HepG2 (cell line): ENCODE measurements around the gene DCAF15. TPM values are rescaled to one million over a fixed set of nuclear protein-coding genes. Genes with fewer than 3 reads are reported as not detected.

Source experiments
- ATAC-seq: fragments of 200-7000 bp; cut with Tn5 transposase; 3 replicates; pipeline ENCODE4 v1.9.1; 2020; ENCODE audit warnings: mild to moderate bottlenecking, moderate library complexity
- BruUV-seq: library from RNA; stranded (reverse); fragments of 400-500 nt; replicated peaks from 2 replicates; lab custom pipeline; 2021; lab: Mats Ljungman, UMichigan
- CTCF ChIA-PET: fragments of 300-600 bp; formaldehyde crosslinking; extraction: SDS; loops from one replicate; lab custom pipeline; 2021; ENCODE audit warnings: low total read pairs, inconsistent platforms, low intra/inter-chr PET ratio; lab: Yijun Ruan, JAX
- POLR2A ChIA-PET: fragments of 350-600 bp; sonication (Branson Sonifier 250); formaldehyde crosslinking; loops from one replicate; lab custom pipeline; 2020; ENCODE audit warnings: antibody characterized with exemption, inconsistent platforms; lab: Yijun Ruan, JAX
- DNase-seq: peaks from one replicate; pipeline ENCODE4 v3.0.0-alpha.2; 2015; ENCODE audit warnings: low spot score
- FAIRE-seq: peaks from 3 replicates; lab custom pipeline; 2011; peaks lifted over from hg19 to GRCh38; lab: Jason Lieb, UNC
- H2AFZ ChIP-seq: one replicate; pipeline ENCODE4 v1.6.1; 2011; ENCODE audit warnings: low read length, inconsistent platforms
- H3K27ac ChIP-seq: fragments of 300-600 bp; 3 replicates; pipeline ENCODE4 v1.8.0; 2011; ENCODE audit warnings: mixed run types, mild to moderate bottlenecking, mixed read lengths, low read length, inconsistent platforms; ENCODE audit not compliant: insufficient read depth; ENCODE audit errors: extremely low read length
- H3K27me3 ChIP-seq, 2 experiments: fragments of 200-600 bp in 1 of 2; 2 replicates in 1 of 2; 3 replicates in 1 of 2; pipeline versions ENCODE4 v1.6.0 to v1.8.0; 2011; ENCODE audit warnings: low read length in 2 of 2, mild to moderate bottlenecking in 2 of 2, moderate library complexity in 2 of 2, inconsistent platforms in 1 of 2; ENCODE audit not compliant: insufficient read depth in 2 of 2, control insufficient read depth in 1 of 2
- H3K36me3 ChIP-seq, 2 experiments: fragments of 200-600 bp in 1 of 2; replicated peaks in 1 of 2; 2 replicates in 1 of 2; 3 replicates in 1 of 2; pipeline versions ENCODE4 v1.5.1 to v1.8.0; 2011; ENCODE audit warnings: low read length in 2 of 2, inconsistent platforms in 1 of 2; ENCODE audit not compliant: insufficient read depth in 2 of 2, control insufficient read depth in 1 of 2
- H3K4me1 ChIP-seq: 2 replicates; pipeline ENCODE4 v1.5.1; 2012; ENCODE audit warnings: low read length, inconsistent platforms; ENCODE audit not compliant: insufficient read depth
- H3K4me2 ChIP-seq: 2 replicates; pipeline ENCODE4 v1.6.0; 2011; ENCODE audit warnings: low read depth, low read length, inconsistent platforms
- H3K4me3 ChIP-seq, 3 experiments: fragments of 200-600 bp in 1 of 3; sonication (generic), shearing (Covaris generic) in 1 of 3; replicated peaks in 1 of 3; 2 replicates each; pipeline ENCODE4 v1.5.1; 2011 to 2016; ENCODE audit warnings: low read length in 3 of 3, inconsistent platforms in 2 of 3, low read depth in 2 of 3, mild to moderate bottlenecking in 2 of 3, control low read depth in 1 of 3, mixed read lengths in 1 of 3; ENCODE audit not compliant: insufficient read depth in 1 of 3
- H3K79me2 ChIP-seq: one replicate; pipeline ENCODE4 v1.6.1; 2011; ENCODE audit warnings: low read length, inconsistent platforms; ENCODE audit not compliant: insufficient read depth
- H3K9ac ChIP-seq: 2 replicates; pipeline ENCODE4 v1.6.0; 2011; ENCODE audit warnings: mild to moderate bottlenecking, low read depth, low read length, inconsistent platforms; ENCODE audit not compliant: insufficient read depth
- H3K9me3 ChIP-seq: 2 replicates; pipeline ENCODE4 v1.5.1; 2012; ENCODE audit warnings: mild to moderate bottlenecking, low read length
- H4K20me1 ChIP-seq: 2 replicates; pipeline ENCODE4 v1.6.0; 2011; ENCODE audit warnings: inconsistent platforms, mild to moderate bottlenecking, low read length, moderate library complexity; ENCODE audit not compliant: insufficient read depth
- ARHGAP35 ChIP-seq: sonication (generic); formaldehyde crosslinking; IDR thresholded peaks from 2 replicates; pipeline ENCODE4 v1.9.0; 2022; ENCODE audit warnings: mild to moderate bottlenecking, inconsistent platforms, moderate library complexity, missing genetic modification reagents, borderline replicate concordance
- ATRX ChIP-seq: sonication (generic); formaldehyde crosslinking; IDR thresholded peaks from 2 replicates; pipeline ENCODE4 v1.4.0; 2020; ENCODE audit warnings: missing genetic modification reagents, borderline replicate concordance
- CBFB ChIP-seq: sonication (generic); formaldehyde crosslinking; IDR thresholded peaks from 2 replicates; pipeline ENCODE4 v1.4.0; 2020; ENCODE audit warnings: missing genetic modification reagents
- DNMT1 ChIP-seq: sonication (generic); formaldehyde crosslinking; IDR thresholded peaks from 2 replicates; pipeline ENCODE4 v1.5.1; 2020; ENCODE audit warnings: mild to moderate bottlenecking, missing genetic modification reagents
- EEA1 ChIP-seq: sonication (generic); formaldehyde crosslinking; IDR thresholded peaks from 2 replicates; pipeline ENCODE4 v1.5.1; 2020; ENCODE audit warnings: mild to moderate bottlenecking, missing genetic modification reagents, borderline replicate concordance
- ERF ChIP-seq: IDR thresholded peaks from 2 replicates; pipeline ENCODE4 v1.6.1; 2018; ENCODE audit warnings: missing biosample characterization, missing genetic modification reagents
- NFE2L2 ChIP-seq: fragments of 150-350 bp; IDR thresholded peaks from 2 replicates; pipeline ENCODE4 v1.6.1; 2014; ENCODE audit warnings: low read length
- SALL1 ChIP-seq: sonication (generic); formaldehyde crosslinking; IDR thresholded peaks from 2 replicates; pipeline ENCODE4 v1.8.0; 2022; ENCODE audit warnings: mild to moderate bottlenecking, missing genetic modification reagents
- THAP8 ChIP-seq: sonication (generic); formaldehyde crosslinking; IDR thresholded peaks from 2 replicates; pipeline ENCODE4 v1.5.1; 2020; ENCODE audit warnings: missing genetic modification reagents, mild to moderate bottlenecking, borderline replicate concordance
- TOE1 ChIP-seq: sonication (generic); formaldehyde crosslinking; IDR thresholded peaks from 2 replicates; pipeline ENCODE4 v1.4.0; 2020; ENCODE audit warnings: mild to moderate bottlenecking, missing genetic modification reagents
- ZMYM3 ChIP-seq: sonication (generic); formaldehyde crosslinking; IDR thresholded peaks from 2 replicates; pipeline ENCODE4 v1.5.1; 2020; ENCODE audit warnings: mild to moderate bottlenecking, missing genetic modification reagents
- ZNF251 ChIP-seq: sonication (generic); formaldehyde crosslinking; IDR thresholded peaks from 2 replicates; pipeline ENCODE4 v1.9.0; 2021; ENCODE audit warnings: mild to moderate bottlenecking, missing genetic modification reagents
- ZNF496 ChIP-seq: sonication (generic); formaldehyde crosslinking; IDR thresholded peaks from 2 replicates; pipeline ENCODE4 v1.8.1; 2023; ENCODE audit warnings: mild to moderate bottlenecking, moderate library complexity, missing genetic modification reagents; ENCODE audit not compliant: insufficient replicate concordance
- ZNF7 ChIP-seq: IDR thresholded peaks from 2 replicates; pipeline ENCODE4 v1.6.1; 2016; ENCODE audit warnings: missing biosample characterization, missing genetic modification reagents
- ZNF704 ChIP-seq: sonication (generic); formaldehyde crosslinking; IDR thresholded peaks from 2 replicates; pipeline ENCODE4 v1.8.1; 2023; ENCODE audit warnings: mild to moderate bottlenecking, inconsistent platforms, moderate library complexity, missing genetic modification reagents, borderline replicate concordance
- ZNF841 ChIP-seq: sonication (generic); formaldehyde crosslinking; IDR thresholded peaks from 2 replicates; pipeline ENCODE4 v1.8.1; 2023; ENCODE audit warnings: missing genetic modification reagents, borderline replicate concordance
- ZSCAN30 ChIP-seq: sonication (generic); formaldehyde crosslinking; IDR thresholded peaks from 2 replicates; pipeline ENCODE4 v1.5.0; 2020; ENCODE audit warnings: mild to moderate bottlenecking, missing genetic modification reagents
- WGBS: methylation state at CpG from one replicate; pipeline ENCODE4 v1.1.6; 2017; ENCODE audit warnings: low lambda C conversion rate; 5-methylcytosine and 5-hydroxymethylcytosine counted together
- in situ Hi-C: cut with HindIII; loops from 2 replicates; pipeline ENCODE4 v1.10.0; 2017; ENCODE audit warnings: low pct_unique_long_range_greater_than_20kb; ENCODE audit not compliant: extremely low pct_ligation_motif_present
- intact Hi-C: fragments of 100-400 bp; cut with micrococcal nuclease; formaldehyde crosslinking; loops from one replicate; pipeline ENCODE4 v1.10.0; 2022; ENCODE audit not compliant: unreplicated experiment
- polyA plus RNA-seq, 8 experiments: library from polyadenylated mRNA; depleted of rRNA in 3 of 8; stranded (reverse) in 7 of 8; unstranded in 1 of 8; fragments of >200 nt; fragmentation: Illumina TruSeq in 4 of 8; extraction: Trizol in 4 of 8; gene quantifications; 2 replicates each; pipeline versions ENCODE4 v1.2.1 to v1.2.3, GENCODE V29; 2011 to 2016; ENCODE audit warnings: low read depth in 4 of 8, missing spikeins in 1 of 8, mixed read lengths in 1 of 8; ENCODE audit not compliant: insufficient read depth in 1 of 8
- total RNA-seq, 5 experiments: library from RNA; depleted of rRNA; stranded (reverse); fragments of >200 nt; fragmentation: Illumina TruSeq; extraction: Trizol; gene quantifications; 2 replicates each; pipeline ENCODE4 v1.2.3, GENCODE V29; 2016; ENCODE audit warnings: low read depth in 1 of 5
- TF ChIP-seq, protein P1 (sequence below): sonication (generic); formaldehyde crosslinking; IDR thresholded peaks from 2 replicates; pipeline ENCODE4 v1.5.0; 2020; ENCODE audit warnings: missing genetic modification reagents
- TF ChIP-seq, protein P2 (sequence below): sonication (generic); formaldehyde crosslinking; IDR thresholded peaks from 2 replicates; pipeline ENCODE4 v1.5.1; 2020; ENCODE audit warnings: missing genetic modification reagents, mild to moderate bottlenecking, borderline replicate concordance

Gene DCAF15
- total and polyA plus RNA-seq, 2 of the 13 experiments (the other 11 are each of a cell fraction or from before 2014, with no cell fraction given): 13.6 to 14.0 TPM

DNA sequence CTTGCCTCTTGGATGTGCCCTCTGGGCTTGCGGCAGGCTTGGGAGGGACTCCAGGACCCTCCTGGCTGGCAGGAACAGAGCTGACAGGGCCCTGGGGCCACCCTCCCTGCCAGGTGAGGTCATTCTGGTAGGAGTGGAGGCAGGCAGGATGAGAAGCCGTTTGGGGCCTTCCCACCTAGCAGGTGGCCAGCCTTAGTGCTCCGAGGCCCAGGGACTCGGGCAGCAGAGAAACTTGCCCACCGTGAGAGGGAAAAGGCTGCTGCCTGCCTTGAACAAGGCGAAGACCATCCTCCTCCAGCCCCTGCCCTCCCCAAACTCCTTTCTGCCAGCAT, 45.3 kb downstream of the DCAF15 start:
- Histone ChIP-seq H3K4me3 (no peak overlapping the region), H3K9ac (no peak overlapping the region), H3K36me3 (peaks cover 9 to 21% of the 10 kb centered on the region in 2 experiments; a peak in 4 of 5 replicates)
- intact Hi-C loops: no loop called here
- TF ChIP-seq ATRX (no peak), NFE2L2 (no peak), DNMT1 (CRISPR knock-in tag) (no peak), ZNF704 (CRISPR knock-in tag) (no peak), ZSCAN30 (CRISPR knock-in tag) (no peak), EEA1 (CRISPR knock-in tag) (no peak), THAP8 (CRISPR knock-in tag) (no peak), ZNF841 (CRISPR knock-in tag) (no peak), ZNF251 (no peak), ARHGAP35 (CRISPR knock-in tag) (no peak), ZMYM3 (CRISPR knock-in tag) (no peak), SALL1 (CRISPR knock-in tag) (no peak), ZNF7 (no peak), ZNF496 (CRISPR knock-in tag) (no peak), TOE1 (CRISPR knock-in tag) (no peak), CBFB (CRISPR knock-in tag) (no peak), ERF (CRISPR knock-in tag) (no peak)
- TF ChIP-seq, protein P1, sequence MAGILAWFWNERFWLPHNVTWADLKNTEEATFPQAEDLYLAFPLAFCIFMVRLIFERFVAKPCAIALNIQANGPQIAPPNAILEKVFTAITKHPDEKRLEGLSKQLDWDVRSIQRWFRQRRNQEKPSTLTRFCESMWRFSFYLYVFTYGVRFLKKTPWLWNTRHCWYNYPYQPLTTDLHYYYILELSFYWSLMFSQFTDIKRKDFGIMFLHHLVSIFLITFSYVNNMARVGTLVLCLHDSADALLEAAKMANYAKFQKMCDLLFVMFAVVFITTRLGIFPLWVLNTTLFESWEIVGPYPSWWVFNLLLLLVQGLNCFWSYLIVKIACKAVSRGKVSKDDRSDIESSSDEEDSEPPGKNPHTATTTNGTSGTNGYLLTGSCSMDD (CRISPR knock-in tag): no peak
- TF ChIP-seq, protein P2, sequence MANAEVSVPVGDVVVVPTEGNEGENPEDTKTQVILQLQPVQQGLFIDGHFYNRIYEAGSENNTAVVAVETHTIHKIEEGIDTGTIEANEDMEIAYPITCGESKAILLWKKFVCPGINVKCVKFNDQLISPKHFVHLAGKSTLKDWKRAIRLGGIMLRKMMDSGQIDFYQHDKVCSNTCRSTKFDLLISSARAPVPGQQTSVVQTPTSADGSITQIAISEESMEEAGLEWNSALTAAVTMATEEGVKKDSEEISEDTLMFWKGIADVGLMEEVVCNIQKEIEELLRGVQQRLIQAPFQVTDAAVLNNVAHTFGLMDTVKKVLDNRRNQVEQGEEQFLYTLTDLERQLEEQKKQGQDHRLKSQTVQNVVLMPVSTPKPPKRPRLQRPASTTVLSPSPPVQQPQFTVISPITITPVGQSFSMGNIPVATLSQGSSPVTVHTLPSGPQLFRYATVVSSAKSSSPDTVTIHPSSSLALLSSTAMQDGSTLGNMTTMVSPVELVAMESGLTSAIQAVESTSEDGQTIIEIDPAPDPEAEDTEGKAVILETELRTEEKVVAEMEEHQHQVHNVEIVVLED: no peak
- TF ChIP-seq, all 625 proteins: peak for 0
- Histone ChIP-seq H3K9me3 (no peaks in the 10 kb centered on the region), H3K79me2 (no peaks in the 10 kb centered on the region), H3K27me3 (no peaks in the 10 kb centered on the region), H2AFZ (no peak overlapping the region), H4K20me1 (no peaks in the 10 kb centered on the region; the same call in 1 of the 2 replicates), H3K27ac (no peak overlapping the region), H3K4me1 (no peaks in the 10 kb centered on the region), H3K4me2 (no peak overlapping the region)
- WGBS: no CpG with 5 or more reads among the region's 6 CpGs
- ATAC-seq: no peak
- in situ Hi-C loops: no loop called here
- no peak for DNase-seq
- CTCF ChIA-PET: no interaction called here
- no peak for FAIRE-seq
- POLR2A ChIA-PET: no interaction called here
- BruUV-seq: no TSS peak
